Osteoblast (primary cell): ENCODE measurements around the gene PRKCB. TPM values are rescaled to one million over a fixed set of nuclear protein-coding genes. Genes with fewer than 3 reads are reported as not detected.

Experiments used
- DNase-seq: peaks from one replicate; pipeline ENCODE4 v3.0.0; 2011; ENCODE audit warnings: low spot score, mixed read lengths; ENCODE audit not compliant: insufficient read length; ENCODE audit errors: missing footprints
- H2AFZ ChIP-seq: 2 replicates; pipeline ENCODE4 v1.6.0; 2011; ENCODE audit warnings: mild to moderate bottlenecking, low read length
- H3K27ac ChIP-seq: 2 replicates; pipeline ENCODE4 v1.5.1; 2011; ENCODE audit warnings: mild to moderate bottlenecking, low read depth, low read length, moderate library complexity
- H3K27me3 ChIP-seq: 2 replicates; pipeline ENCODE4 v1.6.0; 2012; ENCODE audit warnings: mild to moderate bottlenecking, control low read depth, inconsistent platforms, low read length, moderate library complexity; ENCODE audit not compliant: insufficient read depth
- H3K36me3 ChIP-seq: 2 replicates; pipeline ENCODE4 v1.5.1; 2011; ENCODE audit warnings: mild to moderate bottlenecking, low read length, control low read depth, moderate library complexity; ENCODE audit not compliant: insufficient read depth
- H3K4me1 ChIP-seq: 2 replicates; pipeline ENCODE4 v1.5.1; 2011; ENCODE audit warnings: mild to moderate bottlenecking, low read length, control low read depth, moderate library complexity; ENCODE audit not compliant: insufficient read depth
- H3K4me2 ChIP-seq: 2 replicates; pipeline ENCODE4 v1.6.0; 2011; ENCODE audit warnings: mild to moderate bottlenecking, low read length; ENCODE audit not compliant: insufficient read depth
- H3K4me3 ChIP-seq: fragments of 200-600 bp; sonication (generic); 3 replicates; pipeline ENCODE4 v1.5.1; 2012; ENCODE audit warnings: mild to moderate bottlenecking, low read length, inconsistent platforms; ENCODE audit not compliant: insufficient read depth
- H3K79me2 ChIP-seq: 2 replicates; pipeline ENCODE4 v1.6.0; 2012; ENCODE audit warnings: mild to moderate bottlenecking, low read length, control low read depth, inconsistent platforms; ENCODE audit not compliant: insufficient read depth
- H3K9me3 ChIP-seq: 2 replicates; pipeline ENCODE4 v1.5.1; 2011; ENCODE audit warnings: low read depth, low read length, control low read depth
- H4K20me1 ChIP-seq: 2 replicates; pipeline ENCODE4 v1.6.0; 2012; ENCODE audit warnings: mild to moderate bottlenecking, low read length, control low read depth; ENCODE audit not compliant: insufficient read depth
- CTCF ChIP-seq: IDR thresholded peaks from 2 replicates; pipeline ENCODE4 v1.5.1; 2011; ENCODE audit warnings: mild to moderate bottlenecking, low read depth, low read length, moderate library complexity; ENCODE audit errors: extremely low read depth
- total RNA-seq: library from RNA; depleted of rRNA; stranded (reverse); fragments of >200 nt; gene quantifications from 2 replicates; pipeline ENCODE4 v1.2.3, GENCODE V29; 2012

PRKCB gene
- total RNA-seq = under 0.01 TPM in 2 replicates

GRCh38 chr16:23835390-23836077 is at the start of gene PRKCB:
PRKCB (plus strand) TSS chr16:23835983.
- no peak within 1 kb of the TSS for H3K4me2 ChIP-seq
- H3K36me3 ChIP-seq = no peaks in the 10 kb centered on the region
- no peak for TF ChIP-seq CTCF
- peaks cover 10% of the 10 kb centered on the region for H3K27me3 ChIP-seq
- no peak within 1 kb of the TSS for H3K4me3 ChIP-seq
- no peaks in the 10 kb centered on the region for H4K20me1 ChIP-seq
- peak; percentile 89 for DNase-seq
- H3K4me1 ChIP-seq = no peaks in the 10 kb centered on the region
- no peak within 1 kb of the TSS for H3K27ac ChIP-seq
- H2AFZ ChIP-seq = no peak within 1 kb of the TSS
- H3K79me2 ChIP-seq = no peaks in the 10 kb centered on the region
- no peaks in the 10 kb centered on the region for H3K9me3 ChIP-seq

- Histone ChIP-seq H3K79me2 (no peaks in the 10 kb centered on the region), H2AFZ (no peak overlapping the region), H3K27me3 (no peaks in the 10 kb centered on the region), H3K4me1 (no peaks in the 10 kb centered on the region), H3K9me3 (no peaks in the 10 kb centered on the region), H3K4me2 (no peak overlapping the region), H3K27ac (no peak overlapping the region), H4K20me1 (no peaks in the 10 kb centered on the region), H3K36me3 (no peaks in the 10 kb centered on the region), H3K4me3 (no peak overlapping the region)
- DNase-seq = no peak
- no peak for TF ChIP-seq CTCF
Measured at GRCh38 chr16:23786964-23787561, 48.7 kb upstream of the PRKCB start.

- H3K4me1 ChIP-seq = no peaks in the 10 kb centered on the region
- no peak overlapping the region for H3K4me3 ChIP-seq
- no peaks in the 10 kb centered on the region for H3K36me3 ChIP-seq
- no peaks in the 10 kb centered on the region for H3K79me2 ChIP-seq
- H3K9me3 ChIP-seq = no peaks in the 10 kb centered on the region
- no peak overlapping the region for H2AFZ ChIP-seq
- H3K27ac ChIP-seq = no peak overlapping the region
- no peaks in the 10 kb centered on the region for H3K27me3 ChIP-seq
- no peak for TF ChIP-seq CTCF
- no peaks in the 10 kb centered on the region for H4K20me1 ChIP-seq
- H3K4me2 ChIP-seq = no peak overlapping the region
- DNase-seq = no peak
Measured at GRCh38 chr16:23788685-23789084, 47.1 kb upstream of the PRKCB start.

- Histone ChIP-seq H3K9me3 (no peaks in the 10 kb centered on the region), H3K4me3 (no peak overlapping the region), H3K27ac (no peak overlapping the region), H4K20me1 (no peaks in the 10 kb centered on the region), H3K4me1 (no peaks in the 10 kb centered on the region), H3K27me3 (no peaks in the 10 kb centered on the region), H2AFZ (no peak overlapping the region), H3K4me2 (no peak overlapping the region), H3K79me2 (no peaks in the 10 kb centered on the region), H3K36me3 (no peaks in the 10 kb centered on the region)
- no peak for DNase-seq
- TF ChIP-seq CTCF = no peak
Measured at GRCh38 chr16:23795378-23795777, 40.4 kb upstream of the PRKCB start.
